Middle frontal gyrus (tissue), 1 donor: ENCODE data around the gene PPL.
A peak's percentile ranks its signal among the peaks of the same experiment; 100 is the strongest.
"Not testable (repeated sequence)": the region's sequence is repeated elsewhere in the genome, so short reads cannot be mapped to it uniquely, and the experiment has no call there.

ENCODE experiments used
- DNase-seq: peaks from one replicate; pipeline ENCODE4 v3.0.0-alpha.2; 2015; ENCODE audit warnings: low spot score; ENCODE audit errors: extremely low spot score

The PPL gene, protein sequence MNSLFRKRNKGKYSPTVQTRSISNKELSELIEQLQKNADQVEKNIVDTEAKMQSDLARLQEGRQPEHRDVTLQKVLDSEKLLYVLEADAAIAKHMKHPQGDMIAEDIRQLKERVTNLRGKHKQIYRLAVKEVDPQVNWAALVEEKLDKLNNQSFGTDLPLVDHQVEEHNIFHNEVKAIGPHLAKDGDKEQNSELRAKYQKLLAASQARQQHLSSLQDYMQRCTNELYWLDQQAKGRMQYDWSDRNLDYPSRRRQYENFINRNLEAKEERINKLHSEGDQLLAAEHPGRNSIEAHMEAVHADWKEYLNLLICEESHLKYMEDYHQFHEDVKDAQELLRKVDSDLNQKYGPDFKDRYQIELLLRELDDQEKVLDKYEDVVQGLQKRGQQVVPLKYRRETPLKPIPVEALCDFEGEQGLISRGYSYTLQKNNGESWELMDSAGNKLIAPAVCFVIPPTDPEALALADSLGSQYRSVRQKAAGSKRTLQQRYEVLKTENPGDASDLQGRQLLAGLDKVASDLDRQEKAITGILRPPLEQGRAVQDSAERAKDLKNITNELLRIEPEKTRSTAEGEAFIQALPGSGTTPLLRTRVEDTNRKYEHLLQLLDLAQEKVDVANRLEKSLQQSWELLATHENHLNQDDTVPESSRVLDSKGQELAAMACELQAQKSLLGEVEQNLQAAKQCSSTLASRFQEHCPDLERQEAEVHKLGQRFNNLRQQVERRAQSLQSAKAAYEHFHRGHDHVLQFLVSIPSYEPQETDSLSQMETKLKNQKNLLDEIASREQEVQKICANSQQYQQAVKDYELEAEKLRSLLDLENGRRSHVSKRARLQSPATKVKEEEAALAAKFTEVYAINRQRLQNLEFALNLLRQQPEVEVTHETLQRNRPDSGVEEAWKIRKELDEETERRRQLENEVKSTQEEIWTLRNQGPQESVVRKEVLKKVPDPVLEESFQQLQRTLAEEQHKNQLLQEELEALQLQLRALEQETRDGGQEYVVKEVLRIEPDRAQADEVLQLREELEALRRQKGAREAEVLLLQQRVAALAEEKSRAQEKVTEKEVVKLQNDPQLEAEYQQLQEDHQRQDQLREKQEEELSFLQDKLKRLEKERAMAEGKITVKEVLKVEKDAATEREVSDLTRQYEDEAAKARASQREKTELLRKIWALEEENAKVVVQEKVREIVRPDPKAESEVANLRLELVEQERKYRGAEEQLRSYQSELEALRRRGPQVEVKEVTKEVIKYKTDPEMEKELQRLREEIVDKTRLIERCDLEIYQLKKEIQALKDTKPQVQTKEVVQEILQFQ (N-terminal part only)

DNA sequence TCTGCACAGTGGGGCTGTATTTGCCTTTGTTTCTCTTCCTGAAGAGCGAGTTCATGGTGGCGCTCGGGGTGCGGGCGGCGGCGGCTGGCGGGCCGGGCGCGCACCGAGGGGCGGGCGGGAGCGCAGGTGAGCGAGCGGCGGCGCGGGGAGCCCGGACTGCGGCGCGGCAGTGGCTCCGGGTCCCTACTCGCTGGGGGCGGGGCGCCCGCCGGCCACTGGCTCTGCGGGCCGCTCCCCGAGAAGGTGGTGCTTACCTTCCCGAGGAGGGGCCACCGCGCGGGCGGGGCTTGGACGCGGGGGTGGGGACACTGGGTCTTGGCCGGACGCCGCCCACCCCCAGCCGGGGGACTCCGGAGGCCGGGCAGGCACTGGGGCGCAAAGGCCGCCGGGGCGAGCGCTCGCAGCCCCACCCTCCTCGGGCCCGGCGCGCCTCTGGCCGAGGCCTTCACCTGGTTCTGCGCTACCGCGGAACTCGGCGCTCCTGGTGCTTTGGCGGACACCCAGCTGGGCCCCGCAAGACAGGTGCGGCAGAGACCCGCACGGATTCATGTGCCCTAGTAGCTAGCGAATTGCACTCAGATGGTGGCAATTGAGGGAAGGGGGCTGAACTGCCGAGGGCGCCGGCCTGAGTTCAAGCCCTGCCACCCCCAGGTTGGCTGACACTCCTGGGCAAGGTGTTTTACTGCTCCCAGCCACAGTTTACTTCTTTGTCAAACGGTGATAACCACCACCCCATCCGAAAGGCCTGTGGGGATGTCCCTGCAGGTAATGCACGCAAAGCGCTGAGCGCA is at the start of gene PPL:
PPL (minus strand) TSS at position 158 of the 791 bp plus-strand sequence; CDS start at position 55, 103 bp downstream.
- no peak for DNase-seq

- no peak for DNase-seq
Measured at GRCh38 chr16:4984174-4984990, 47.4 kb upstream of the PPL start.

- no peak for DNase-seq
Measured at GRCh38 chr16:4982056-4982867, 45.3 kb upstream of the PPL start.

GRCh38 chr16:4981473-4981872 is 44.5 kb upstream of the PPL start:
- no peak for DNase-seq

DNA sequence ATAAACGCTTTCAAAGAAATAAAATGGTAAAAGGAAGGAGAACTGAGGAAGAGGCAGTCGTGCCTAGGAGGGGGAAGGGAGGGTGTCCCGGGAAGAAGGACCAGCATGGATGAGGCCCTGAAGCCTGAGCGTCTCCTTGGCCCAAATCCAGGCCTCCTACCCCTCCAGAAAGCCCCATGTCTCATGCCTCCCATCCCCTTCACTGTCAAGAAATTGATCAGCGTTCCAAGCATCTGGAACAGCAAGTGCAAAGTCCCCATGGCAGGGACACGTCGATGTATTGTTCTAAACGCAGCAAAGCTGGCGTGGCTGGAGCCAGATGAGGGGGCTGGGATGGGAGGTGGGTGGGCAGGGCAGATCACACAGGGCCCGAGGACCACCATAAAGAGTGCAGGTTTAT is 43.7 kb upstream of the PPL start:
- no peak for DNase-seq

DNA sequence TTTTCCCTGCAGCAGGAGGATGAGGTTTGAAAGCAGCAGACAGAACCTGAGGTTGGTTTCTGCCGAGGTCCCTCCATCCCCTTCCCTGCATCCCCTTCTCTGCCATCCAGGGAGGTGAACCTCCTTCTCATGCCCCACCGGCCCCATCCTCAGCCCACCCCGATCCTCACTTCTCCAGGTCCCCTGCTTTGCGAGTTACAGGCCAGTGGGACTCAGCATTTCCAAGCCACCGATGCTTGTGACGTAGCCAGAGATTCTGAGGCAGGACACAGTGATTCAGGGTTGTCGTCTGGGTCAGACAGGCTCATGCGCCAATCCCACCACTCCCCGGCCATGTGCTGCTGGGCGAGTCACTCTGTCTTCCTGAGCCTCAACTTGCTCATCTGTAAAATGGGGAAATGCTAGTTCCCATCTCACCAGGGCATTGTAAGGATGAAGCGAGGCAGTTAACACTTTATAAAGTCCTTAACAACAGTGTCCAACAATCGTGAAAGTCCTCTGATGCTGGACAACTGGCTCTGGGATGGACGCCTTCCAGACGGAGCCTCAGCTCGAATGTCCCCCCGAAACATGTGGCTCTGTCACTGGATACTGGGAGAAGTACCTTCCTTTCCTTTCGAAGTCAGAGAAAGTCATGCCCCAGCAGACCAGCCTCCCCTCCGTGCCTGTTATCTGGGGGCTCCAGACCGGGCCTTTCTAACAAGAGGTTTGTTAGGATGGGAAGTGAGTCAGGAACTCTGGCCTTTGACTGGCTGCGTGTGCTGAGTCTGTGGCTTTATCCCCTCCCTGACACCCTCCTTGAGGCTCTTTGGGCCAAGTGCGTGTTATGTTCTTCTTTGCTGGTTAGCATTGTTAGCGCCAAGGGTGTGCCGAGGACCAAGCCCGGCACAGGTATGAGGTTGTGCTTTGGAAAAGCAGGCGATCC is 43.0 kb upstream of the PPL start:
- DNase-seq, result no peak

- no peak for DNase-seq
Measured at GRCh38 chr16:4979164-4979563, 42.2 kb upstream of the PPL start.

- no peak for DNase-seq
Measured at GRCh38 chr16:4976611-4977145, 39.7 kb upstream of the PPL start.

DNA sequence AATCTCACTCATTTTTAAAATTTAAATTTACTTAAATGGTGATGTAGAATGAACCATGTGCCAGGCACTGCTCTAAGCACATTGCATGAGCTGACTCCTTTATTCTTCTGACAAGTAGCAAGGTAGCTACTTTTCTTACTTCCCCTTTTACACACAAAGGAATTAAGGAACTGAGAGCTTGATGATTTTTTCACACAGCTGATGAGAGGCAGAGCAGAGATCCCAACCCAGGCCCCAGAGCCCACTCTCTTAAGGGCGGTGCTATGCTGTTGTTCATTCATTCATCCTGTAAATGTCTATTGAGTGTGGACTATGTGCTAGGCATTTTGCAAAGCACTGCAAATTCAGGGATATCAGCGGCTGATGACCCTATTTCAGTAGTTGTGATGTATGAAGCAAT is 39.1 kb upstream of the PPL start:
- DNase-seq, result no peak

DNA sequence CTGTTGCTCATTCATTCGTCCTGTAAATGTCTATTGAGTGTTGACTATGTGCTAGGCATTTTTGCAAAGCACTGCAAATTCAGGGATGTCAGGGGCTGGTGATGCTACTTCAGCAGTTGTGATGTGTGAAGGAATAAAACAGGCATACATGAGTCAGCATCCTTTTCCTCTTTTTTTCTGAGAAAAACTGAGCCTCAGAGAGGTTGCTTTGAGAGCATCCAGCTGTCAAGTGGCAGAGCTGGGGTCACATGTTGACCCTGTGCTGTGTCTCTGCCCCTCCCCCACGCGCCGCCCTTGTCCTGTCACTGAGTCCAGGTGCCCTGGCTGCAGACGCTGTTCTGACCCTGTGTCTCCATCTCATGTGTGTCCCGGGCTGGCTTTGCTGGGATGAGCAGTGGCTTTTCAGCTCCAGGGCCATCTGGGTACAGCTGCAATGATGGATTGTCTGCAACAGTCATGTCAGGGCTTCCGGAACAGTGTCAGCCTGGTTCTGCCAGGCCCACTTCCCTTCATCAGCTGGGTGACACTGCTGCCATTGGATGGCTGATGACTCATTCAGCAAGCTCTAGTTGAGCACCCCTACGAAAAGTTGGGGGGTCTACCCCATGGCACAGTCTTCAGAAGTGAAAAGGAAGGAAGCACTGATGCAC is 36.1 kb upstream of the PPL start:
- peak; percentile 69 for DNase-seq

GRCh38 chr16:4970010-4970409 is 33.1 kb upstream of the PPL start:
- no peak for DNase-seq

GRCh38 chr16:4968879-4969483 is 32.0 kb upstream of the PPL start:
- no peak for DNase-seq

DNA sequence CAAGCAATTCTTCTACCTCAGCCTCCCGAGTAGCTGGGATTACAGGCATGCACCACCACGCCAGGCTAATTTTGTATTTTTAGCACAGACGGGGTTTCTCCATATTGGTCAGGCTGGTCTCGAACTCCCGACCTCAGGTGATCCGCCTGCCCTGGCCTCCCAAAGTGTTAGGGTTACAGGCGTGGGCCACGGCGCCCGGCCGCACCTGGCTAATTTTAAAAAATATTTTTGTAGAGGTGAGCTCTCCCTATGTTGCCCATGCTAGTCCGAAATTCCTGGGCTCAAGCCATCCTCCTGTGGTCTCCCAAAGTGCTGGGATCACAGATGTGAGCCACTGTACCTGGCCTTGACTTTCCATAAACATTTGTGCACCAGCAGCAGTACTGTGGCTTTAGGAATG is 31.3 kb upstream of the PPL start:
- DNase-seq, result not testable (repeated sequence)

DNA sequence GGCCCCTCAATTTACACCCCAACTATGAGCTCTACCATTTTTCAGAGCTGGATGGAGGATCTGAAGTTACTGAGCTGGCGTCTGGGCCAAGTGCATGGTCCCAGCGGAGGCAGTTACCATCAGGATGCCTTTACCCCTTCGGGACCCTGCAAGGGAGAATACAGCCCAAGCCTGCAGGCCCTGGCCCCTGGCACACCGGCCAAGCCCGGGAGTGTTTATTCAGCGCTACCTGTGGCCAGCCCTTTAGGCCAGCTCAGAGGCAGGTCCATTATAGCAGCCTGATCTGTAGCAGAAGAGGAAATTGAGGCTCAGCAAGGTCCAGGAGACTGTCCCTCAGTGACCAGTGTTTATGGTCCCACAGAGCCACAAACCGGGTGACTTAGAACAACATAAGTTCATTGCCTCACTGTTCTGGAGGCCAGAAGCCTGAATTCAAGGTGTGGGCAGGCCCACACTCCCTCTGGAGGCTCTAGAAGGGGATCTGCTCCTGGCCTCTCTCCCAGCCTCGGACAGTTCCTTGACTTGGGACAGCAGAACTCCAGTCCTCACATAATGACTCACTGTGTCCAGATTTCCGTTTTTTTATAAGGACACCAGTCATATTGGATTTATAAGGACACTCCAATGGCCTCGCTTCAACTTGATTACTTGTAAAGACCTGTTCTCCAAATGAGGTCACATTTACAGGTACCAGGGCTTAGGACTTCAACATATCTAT is 29.9 kb upstream of the PPL start:
- DNase-seq, result no peak

- not testable (repeated sequence) for DNase-seq
Measured at GRCh38 chr16:4963527-4963926, 26.6 kb upstream of the PPL start.

- DNase-seq, result peak; percentile 80
Measured at GRCh38 chr16:4962716-4963115, 25.8 kb upstream of the PPL start.
